H1 (cell line): ENCODE data around the gene SESN1. TPM values are rescaled to one million over a fixed set of nuclear protein-coding genes. Genes with fewer than 3 reads are reported as not detected.

Experiments used
- CTCF ChIA-PET: fragments of 300-600 bp; sonication (Branson Sonifier 250); formaldehyde crosslinking; loops from one replicate; lab custom pipeline; 2021; ENCODE audit not compliant: partially characterized antibody; lab: Charles Lee
- POLR2A ChIA-PET: fragments of 300-600 bp; sonication (Branson Sonifier 250); formaldehyde crosslinking; loops from one replicate; lab custom pipeline; 2021; ENCODE audit warnings: inconsistent platforms; ENCODE audit not compliant: partially characterized antibody; lab: Charles Lee
- DNase-seq, 2 experiments: peaks; one replicate each; pipeline versions ENCODE4 v3.0.0 to v3.0.0-alpha.2; 2010 to 2022; ENCODE audit warnings: low spot score in 2 of 2, low read depth in 1 of 2, mixed read lengths in 1 of 2
- FAIRE-seq: peaks from 2 replicates; lab custom pipeline; 2011; peaks lifted over from hg19 to GRCh38; lab: Jason Lieb, UNC
- H2AFZ ChIP-seq: 2 replicates; pipeline ENCODE4 v1.8.1; 2012; ENCODE audit warnings: low read length, inconsistent platforms
- H2AK5ac ChIP-seq: 2 replicates; pipeline ENCODE4 v1.6.1; 2013; ENCODE audit warnings: low read depth, low read length
- H2BK120ac ChIP-seq: replicated peaks from 2 replicates; pipeline ENCODE3; 2013; ENCODE audit warnings: low read depth, low read length, inconsistent platforms
- H2BK12ac ChIP-seq: 2 replicates; pipeline ENCODE4 v1.6.1; 2013; ENCODE audit warnings: low read depth, low read length
- H2BK15ac ChIP-seq: 2 replicates; pipeline ENCODE4 v1.6.1; 2013; ENCODE audit warnings: low read length
- H2BK20ac ChIP-seq: 2 replicates; pipeline ENCODE4 v1.6.1; 2013; ENCODE audit warnings: low read length
- H2BK5ac ChIP-seq: 2 replicates; pipeline ENCODE4 v1.6.1; 2013; ENCODE audit warnings: low read depth, low read length
- H3K14ac ChIP-seq: 2 replicates; pipeline ENCODE4 v1.6.1; 2013; ENCODE audit warnings: inconsistent platforms; ENCODE audit not compliant: insufficient read length
- H3K18ac ChIP-seq: 2 replicates; pipeline ENCODE4 v1.6.1; 2013; ENCODE audit warnings: low read length; ENCODE audit errors: extremely low read depth
- H3K23ac ChIP-seq: 2 replicates; pipeline ENCODE4 v1.6.1; 2013; ENCODE audit warnings: inconsistent platforms; ENCODE audit not compliant: insufficient read length
- H3K23me2 ChIP-seq: 2 replicates; pipeline ENCODE4 v1.6.1; 2013; ENCODE audit warnings: low read depth, low read length
- H3K27ac ChIP-seq: 2 replicates; pipeline ENCODE4 v1.6.1; 2011; ENCODE audit warnings: low read depth, low read length, inconsistent platforms
- H3K27me3 ChIP-seq, 4 experiments: replicated peaks in 1 of 4; 1 replicate in 1 of 4; 2 replicates in 3 of 4; pipeline versions ENCODE4 v1.6.1 to v1.8.1; 2011 to 2013; ENCODE audit warnings: low read length in 3 of 4, mild to moderate bottlenecking in 3 of 4, inconsistent platforms in 2 of 4, mixed read lengths in 2 of 4, moderate library complexity in 1 of 4; ENCODE audit not compliant: control insufficient read depth in 3 of 4, insufficient read depth in 3 of 4; ENCODE audit errors: extremely low read depth in 1 of 4
- H3K36me3 ChIP-seq, 4 experiments: 2 replicates each; pipeline versions ENCODE4 v1.6.1 to v1.8.1; 2011 to 2013; ENCODE audit warnings: mild to moderate bottlenecking in 4 of 4, low read length in 3 of 4, moderate library complexity in 2 of 4, control low read depth in 1 of 4, inconsistent platforms in 1 of 4; ENCODE audit not compliant: insufficient read depth in 4 of 4, control insufficient read depth in 2 of 4
- H3K4ac ChIP-seq: replicated peaks from 2 replicates; pipeline ENCODE3; 2013; ENCODE audit warnings: low read length, low read depth, mixed read lengths, inconsistent platforms; ENCODE audit not compliant: insufficient read length
- H3K4me1 ChIP-seq, 4 experiments: replicated peaks in 1 of 4; 1 replicate in 1 of 4; 2 replicates in 3 of 4; pipeline versions ENCODE4 v1.6.1 to v1.8.1; 2011 to 2013; ENCODE audit warnings: low read length in 3 of 4, inconsistent platforms in 2 of 4, mixed read lengths in 1 of 4; ENCODE audit not compliant: insufficient read depth in 4 of 4, control insufficient read depth in 3 of 4
- H3K4me2 ChIP-seq, 2 experiments: 2 replicates each; pipeline versions ENCODE4 v1.6.1 to v1.8.1; 2011 to 2013; ENCODE audit warnings: low read depth in 2 of 2, low read length in 2 of 2, control low read depth in 1 of 2, inconsistent platforms in 1 of 2, mild to moderate bottlenecking in 1 of 2; ENCODE audit not compliant: insufficient read depth in 1 of 2
- H3K4me3 ChIP-seq, 4 experiments: fragments of 200-600, 300-600 bp in 1 of 4; sonication (generic), shearing (Covaris generic), sonication (Bioruptor Twin) in 1 of 4; 2 replicates each; pipeline versions ENCODE4 v1.5.1 to v1.8.1; 2011 to 2016; ENCODE audit warnings: low read length in 4 of 4, low read depth in 3 of 4, control low read depth in 2 of 4, inconsistent platforms in 2 of 4, mild to moderate bottlenecking in 2 of 4, mixed read lengths in 1 of 4, moderate library complexity in 1 of 4; ENCODE audit not compliant: insufficient read depth in 2 of 4; ENCODE audit errors: extremely low read depth in 1 of 4
- H3K56ac ChIP-seq: replicated peaks from 2 replicates; pipeline ENCODE3; 2013; ENCODE audit warnings: low read depth, mild to moderate bottlenecking, mixed read lengths, low read length, inconsistent platforms; ENCODE audit not compliant: insufficient read length
- H3K79me1 ChIP-seq: 2 replicates; pipeline ENCODE4 v1.6.1; 2013; ENCODE audit warnings: low read depth, low read length, control low read depth
- H3K79me2 ChIP-seq, 2 experiments: 2 replicates each; pipeline versions ENCODE4 v1.6.1 to v1.8.1; 2012 to 2013; ENCODE audit warnings: low read length in 2 of 2, mild to moderate bottlenecking in 2 of 2, inconsistent platforms in 1 of 2; ENCODE audit not compliant: insufficient read depth in 2 of 2, control insufficient read depth in 1 of 2
- H3K9ac ChIP-seq, 4 experiments: replicated peaks in 1 of 4; 1 replicate in 1 of 4; 2 replicates in 3 of 4; pipeline versions ENCODE4 v1.6.1 to v1.8.1; 2011 to 2013; ENCODE audit warnings: low read depth in 3 of 4, low read length in 3 of 4, control low read depth in 2 of 4, mild to moderate bottlenecking in 2 of 4, moderate library complexity in 2 of 4, inconsistent platforms in 1 of 4; ENCODE audit errors: extremely low read depth in 1 of 4
- H3K9me3 ChIP-seq, 2 experiments: 2 replicates each; pipeline versions ENCODE4 v1.6.1 to v1.8.1; 2012 to 2013; ENCODE audit warnings: mild to moderate bottlenecking in 2 of 2, moderate library complexity in 2 of 2, control low read depth in 1 of 2, inconsistent platforms in 1 of 2, low read depth in 1 of 2, low read length in 1 of 2, mixed read lengths in 1 of 2; ENCODE audit not compliant: insufficient read depth in 2 of 2
- H4K20me1 ChIP-seq, 2 experiments: replicated peaks in 1 of 2; 2 replicates each; pipeline versions ENCODE3 to v1.8.1; 2011 to 2013; ENCODE audit warnings: inconsistent platforms in 2 of 2, low read length in 2 of 2, mild to moderate bottlenecking in 1 of 2; ENCODE audit not compliant: insufficient read depth in 2 of 2, control insufficient read depth in 1 of 2
- H4K5ac ChIP-seq: 2 replicates; pipeline ENCODE4 v1.6.1; 2013; ENCODE audit warnings: low read length, low read depth, mixed read lengths, inconsistent platforms; ENCODE audit not compliant: insufficient read length
- H4K8ac ChIP-seq: 2 replicates; pipeline ENCODE4 v1.8.0; 2013; ENCODE audit warnings: mild to moderate bottlenecking, moderate library complexity, low read length, inconsistent platforms; ENCODE audit not compliant: insufficient read depth; ENCODE audit errors: extremely low read depth
- H4K91ac ChIP-seq: replicated peaks from 2 replicates; pipeline ENCODE3; 2013; ENCODE audit warnings: low read length, mixed read lengths, inconsistent platforms; ENCODE audit not compliant: insufficient read length
- CHD1 ChIP-seq: IDR thresholded peaks from 2 replicates; pipeline ENCODE4 v1.6.1; 2012; ENCODE audit warnings: low read depth, low read length, improper control_type of control experiment
- CREB1 ChIP-seq: IDR thresholded peaks from 2 replicates; pipeline ENCODE4 v1.6.1; 2012; ENCODE audit warnings: inconsistent platforms
- EGR1 ChIP-seq: IDR thresholded peaks from 2 replicates; pipeline ENCODE4 v1.6.1; 2011; ENCODE audit warnings: low read depth, low read length, borderline replicate concordance
- SIX5 ChIP-seq: IDR thresholded peaks from 2 replicates; pipeline ENCODE4 v1.6.1; 2011; ENCODE audit warnings: mild to moderate bottlenecking, low read depth, low read length
- SP2 ChIP-seq: IDR thresholded peaks from 2 replicates; pipeline ENCODE4 v1.6.1; 2012; ENCODE audit warnings: mild to moderate bottlenecking, low read length, inconsistent platforms
- WGBS, 2 experiments: shearing (Covaris generic) in 1 of 2; methylation state at CpG; one replicate each; pipeline versions ENCODE4 v1.1.6 to v1.1.7; 2013 to 2015; ENCODE audit warnings: low lambda C conversion rate in 2 of 2, mixed read lengths in 2 of 2, inconsistent platforms in 1 of 2, low coverage in 1 of 2, missing lambda C conversion rate in 1 of 2; ENCODE audit not compliant: insufficient replicate concordance in 2 of 2, insufficient coverage in 1 of 2, insufficient read length in 1 of 2; ENCODE audit errors: extremely low coverage in 1 of 2, missing lambda C conversion rate in 1 of 2; 5-methylcytosine and 5-hydroxymethylcytosine counted together
- polyA plus RNA-seq, 7 experiments: library from polyadenylated mRNA; depleted of rRNA in 3 of 7; stranded (reverse) in 5 of 7; unstranded in 2 of 7; fragments of >200 nt in 5 of 7; fragments of 200-250 nt in 2 of 7; gene quantifications; 1 replicate in 5 of 7; 2 replicates in 1 of 7; 4 replicates in 1 of 7; pipeline versions ENCODE4 v1.2.1 to v1.2.3, GENCODE V29; 2011 to 2013; ENCODE audit warnings: missing spikeins in 2 of 7, mixed read lengths in 2 of 7
- total RNA-seq: library from RNA; stranded (reverse); fragmentation: NEBNext Ultra II Directional; extraction: Animal tissue kit (Norgen Biotek cat#: 25700); gene quantifications from 2 replicates; pipeline ENCODE4 v1.2.1, GENCODE V29; 2021
- TF ChIP-seq, protein P1 (sequence below): IDR thresholded peaks from 2 replicates; pipeline ENCODE4 v1.6.1; 2011; ENCODE audit warnings: low read depth, mild to moderate bottlenecking, low read length; ENCODE audit not compliant: insufficient read depth

The SESN1 gene
- total and polyA plus RNA-seq, 2 of the 8 experiments (the other 6 are each of a cell fraction or from before 2014, with no cell fraction given) = 12.8 to 15.6 TPM

DNA sequence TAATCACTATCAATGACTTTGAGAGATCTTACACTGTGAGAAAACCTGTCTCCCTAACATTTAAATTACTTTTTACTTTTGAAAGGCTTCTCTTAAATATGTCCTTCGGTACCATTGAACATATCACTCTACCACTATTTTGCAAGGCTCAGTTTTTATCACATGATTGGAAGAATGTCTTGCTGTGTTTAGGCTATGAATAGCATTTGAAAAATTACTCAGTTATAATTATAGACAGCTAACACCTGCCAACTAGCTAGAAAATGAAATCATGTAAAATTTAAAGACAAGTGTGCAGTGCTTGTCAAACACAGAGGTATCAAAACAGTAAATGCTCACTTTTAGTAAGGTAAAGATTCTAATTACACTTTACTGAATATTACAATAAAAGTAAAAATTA is 11.0 kb downstream of the SESN1 start:
- no peak overlapping the region for H2BK15ac ChIP-seq
- POLR2A ChIA-PET = interaction anchor here (1.0 kb wide), 1 partner anchor 10 kb away, joined by 3 read pairs; no protein-coding TSS in a partner anchor
- H4K8ac ChIP-seq = no peak overlapping the region
- no peak overlapping the region for H3K14ac ChIP-seq
- H3K23ac ChIP-seq = no peak overlapping the region
- no peak overlapping the region for H3K4me3 ChIP-seq
- no peak overlapping the region for H3K56ac ChIP-seq
- H2BK20ac ChIP-seq = no peak overlapping the region
- H2AK5ac ChIP-seq = no peak overlapping the region
- no peak overlapping the region for H3K9ac ChIP-seq
- no peak overlapping the region for H3K4ac ChIP-seq
- H2BK120ac ChIP-seq = no peak overlapping the region
- H3K18ac ChIP-seq = no peak overlapping the region
- H3K4me2 ChIP-seq = no peak overlapping the region
- H4K5ac ChIP-seq = no peak overlapping the region
- H2BK5ac ChIP-seq = no peak overlapping the region
- no peak for DNase-seq
- no peaks in the 10 kb centered on the region for H3K27me3 ChIP-seq
- no peaks in the 10 kb centered on the region for H3K23me2 ChIP-seq
- H4K20me1 ChIP-seq = peaks cover 0 to 3% of the 10 kb centered on the region in 2 experiments
- H2BK12ac ChIP-seq = no peak overlapping the region
- no peaks in the 10 kb centered on the region for H3K79me1 ChIP-seq
- no peaks in the 10 kb centered on the region for H3K36me3 ChIP-seq
- H3K4me1 ChIP-seq = no peaks in the 10 kb centered on the region
- no peaks in the 10 kb centered on the region for H3K79me2 ChIP-seq
- 93% methylated on average over 1 of the region's 1 CpG; no CpG with 5 or more reads in 1 of the 2 experiments for WGBS, 2 experiments
- FAIRE-seq = no peak
- no peak overlapping the region for H2AFZ ChIP-seq
- no peak overlapping the region for H3K27ac ChIP-seq
- H4K91ac ChIP-seq = no peak overlapping the region
- CTCF ChIA-PET = interaction anchor here (0.6 to 1.8 kb wide), 2 partner anchors 8 to 295 kb away, joined by 3 to 4 read pairs; no protein-coding TSS in a partner anchor
- H3K9me3 ChIP-seq = no peaks in the 10 kb centered on the region
- TF ChIP-seq SIX5 (no peak), CHD1 (no peak), EGR1 (no peak), CREB1 (no peak), SP2 (no peak)
- TF ChIP-seq, protein P1, sequence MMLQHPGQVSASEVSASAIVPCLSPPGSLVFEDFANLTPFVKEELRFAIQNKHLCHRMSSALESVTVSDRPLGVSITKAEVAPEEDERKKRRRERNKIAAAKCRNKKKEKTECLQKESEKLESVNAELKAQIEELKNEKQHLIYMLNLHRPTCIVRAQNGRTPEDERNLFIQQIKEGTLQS = no peak
